DND-41 (cell line): ENCODE measurements around the gene GNA14.

Source experiments
- EZH2 ChIP-seq: IDR thresholded peaks from 3 replicates; pipeline ENCODE4 v1.6.1; 2012; ENCODE audit warnings: borderline replicate concordance, low read depth, mild to moderate bottlenecking, moderate library complexity, low read length, inconsistent platforms; ENCODE audit not compliant: severe bottlenecking
- TF ChIP-seq, protein P1 (sequence below): IDR thresholded peaks from 2 replicates; pipeline ENCODE4 v1.5.1; 2012; ENCODE audit warnings: borderline replicate concordance, low read length, moderate library complexity, mild to moderate bottlenecking; ENCODE audit not compliant: poor library complexity, severe bottlenecking; ENCODE audit errors: extremely low read depth

DNA sequence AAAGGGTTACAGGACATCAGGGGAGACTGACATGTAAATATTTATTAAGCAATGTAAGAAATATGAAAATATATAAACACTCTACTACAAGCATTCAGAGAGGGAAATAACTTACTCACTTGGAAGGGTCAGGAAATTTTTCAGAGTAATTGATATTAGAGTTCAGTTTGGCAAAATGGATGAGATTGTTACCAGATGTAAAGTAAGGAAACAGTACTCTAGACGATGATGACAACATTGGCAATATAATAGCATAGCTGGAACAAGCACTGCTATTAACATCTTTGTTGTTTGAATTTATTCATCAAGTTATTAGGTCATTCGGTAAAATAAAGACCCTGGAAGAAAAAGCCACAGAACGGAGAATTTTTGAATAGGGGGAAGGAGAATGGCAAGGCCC is 49.1 kb downstream of the GNA14 start:
- TF ChIP-seq, protein P1, sequence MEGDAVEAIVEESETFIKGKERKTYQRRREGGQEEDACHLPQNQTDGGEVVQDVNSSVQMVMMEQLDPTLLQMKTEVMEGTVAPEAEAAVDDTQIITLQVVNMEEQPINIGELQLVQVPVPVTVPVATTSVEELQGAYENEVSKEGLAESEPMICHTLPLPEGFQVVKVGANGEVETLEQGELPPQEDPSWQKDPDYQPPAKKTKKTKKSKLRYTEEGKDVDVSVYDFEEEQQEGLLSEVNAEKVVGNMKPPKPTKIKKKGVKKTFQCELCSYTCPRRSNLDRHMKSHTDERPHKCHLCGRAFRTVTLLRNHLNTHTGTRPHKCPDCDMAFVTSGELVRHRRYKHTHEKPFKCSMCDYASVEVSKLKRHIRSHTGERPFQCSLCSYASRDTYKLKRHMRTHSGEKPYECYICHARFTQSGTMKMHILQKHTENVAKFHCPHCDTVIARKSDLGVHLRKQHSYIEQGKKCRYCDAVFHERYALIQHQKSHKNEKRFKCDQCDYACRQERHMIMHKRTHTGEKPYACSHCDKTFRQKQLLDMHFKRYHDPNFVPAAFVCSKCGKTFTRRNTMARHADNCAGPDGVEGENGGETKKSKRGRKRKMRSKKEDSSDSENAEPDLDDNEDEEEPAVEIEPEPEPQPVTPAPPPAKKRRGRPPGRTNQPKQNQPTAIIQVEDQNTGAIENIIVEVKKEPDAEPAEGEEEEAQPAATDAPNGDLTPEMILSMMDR = no peak
- TF ChIP-seq EZH2 = no peak
